MM.1S (cell line): ENCODE measurements around the gene KRTAP4-5.

Experiments used
- CTCF ChIP-seq: fragments of 300-600 bp; sonication (generic); IDR thresholded peaks from 2 replicates; pipeline ENCODE4 v1.5.1; 2016; ENCODE audit warnings: antibody characterized with exemption, low read length, mixed read lengths
- EZH2 ChIP-seq: fragments of 300-600 bp; sonication (generic); optimal IDR thresholded peaks from 2 replicates; pipeline ENCODE3; 2017; ENCODE audit warnings: low read depth, mild to moderate bottlenecking, antibody characterized with exemption, low read length, mixed read lengths

- TF ChIP-seq CTCF, result no peak
- TF ChIP-seq EZH2, result no peak
Measured at GRCh38 chr17:41121742-41122141, 27.9 kb downstream of the KRTAP4-5 start.
